A549 (cell line): ENCODE data around the gene GRK5. TPM values are rescaled to one million over a fixed set of nuclear protein-coding genes. Genes with fewer than 3 reads are reported as not detected.
A peak's percentile ranks its signal among the peaks of the same experiment; 100 is the strongest.

Experiments
- ATAC-seq, 2 experiments: fragments of 200-7000 bp in 1 of 2; fragments of >200 bp in 1 of 2; cut with Nextera tagmentation in 1 of 2; cut with Tn5 transposase in 1 of 2; 3 replicates each; pipeline versions ENCODE4 v1.8.0 to v1.9.1; 2018 to 2020; ENCODE audit warnings: mild to moderate bottlenecking in 1 of 2, moderate library complexity in 1 of 2
- CTCF ChIA-PET: fragments of 300-600 bp; sonication (Branson Sonifier 250); formaldehyde crosslinking; extraction: SDS; loops from one replicate; lab custom pipeline; 2021; ENCODE audit warnings: antibody characterized with exemption, inconsistent platforms; lab: Yijun Ruan, JAX
- POLR2A ChIA-PET: fragments of 350-600 bp; formaldehyde crosslinking; extraction: SDS; loops from one replicate; lab custom pipeline; 2021; ENCODE audit warnings: antibody characterized with exemption, inconsistent platforms; lab: Yijun Ruan, JAX
- DNase-seq, 2 experiments: peaks; one replicate each; pipeline versions ENCODE4 v3.0.0 to v3.0.0-alpha.2; 2011 to 2016; ENCODE audit warnings: low read depth in 1 of 2, low spot score in 1 of 2
- FAIRE-seq: peaks from 2 replicates; lab custom pipeline; 2011; peaks lifted over from hg19 to GRCh38; lab: Jason Lieb, UNC
- H3K27ac ChIP-seq, 2 experiments: fragments of >200 bp; sonication (Bioruptor Twin); formaldehyde crosslinking; 3 replicates each; pipeline ENCODE4 v1.5.1; 2016 to 2017
- H3K4me1 ChIP-seq: fragments of >200 bp; sonication (Bioruptor Twin); formaldehyde crosslinking; 3 replicates; pipeline ENCODE4 v1.6.1; 2016
- H3K4me2 ChIP-seq: fragments of >200 bp; sonication (Bioruptor Twin); formaldehyde crosslinking; 3 replicates; pipeline ENCODE4 v1.6.1; 2016
- H3K4me3 ChIP-seq: fragments of >200 bp; sonication (Bioruptor Twin); formaldehyde crosslinking; 3 replicates; pipeline ENCODE4 v1.5.1; 2016
- H3K9me3 ChIP-seq: fragments of >200 bp; sonication (Bioruptor Twin); formaldehyde crosslinking; 3 replicates; pipeline ENCODE4 v1.6.1; 2016
- BHLHE40 ChIP-seq: IDR thresholded peaks from 2 replicates; pipeline ENCODE4 v1.6.1; 2012; ENCODE audit warnings: low read depth, low read length, inconsistent platforms
- CBX2 ChIP-seq: fragments of 200-600 bp; sonication (generic); IDR thresholded peaks from 2 replicates; pipeline ENCODE4 v1.6.1; 2016; ENCODE audit warnings: low read depth, mild to moderate bottlenecking, borderline replicate concordance
- EHF ChIP-seq: fragments of 250-450 bp; sonication (Bioruptor Pico); IDR thresholded peaks from 2 replicates; pipeline ENCODE4 v1.5.0; 2020; ENCODE audit warnings: mild to moderate bottlenecking
- EHMT2 ChIP-seq: fragments of 200-600 bp; sonication (generic); IDR thresholded peaks from 2 replicates; pipeline ENCODE4 v1.6.1; 2016; ENCODE audit warnings: antibody characterized with exemption, low read depth, mild to moderate bottlenecking, moderate library complexity
- FOSL2 ChIP-seq, 2 experiments: fragments of 450-650 bp in 1 of 2; fragments of >200 bp in 1 of 2; sonication (Bioruptor Twin) in 1 of 2; formaldehyde crosslinking; IDR thresholded peaks; 2 replicates each; pipeline versions ENCODE4 v1.5.0 to v1.6.1; 2016 to 2020; ENCODE audit warnings: mild to moderate bottlenecking in 1 of 2, moderate library complexity in 1 of 2
- HOXA7 ChIP-seq: fragments of 250-450 bp; sonication (Bioruptor Pico); IDR thresholded peaks from 2 replicates; pipeline ENCODE4 v1.5.0; 2020; ENCODE audit warnings: mild to moderate bottlenecking, moderate library complexity
- HOXB13 ChIP-seq: fragments of 250-450 bp; sonication (Bioruptor Pico); IDR thresholded peaks from 2 replicates; pipeline ENCODE4 v1.5.0; 2020; ENCODE audit warnings: low read depth, mild to moderate bottlenecking, moderate library complexity
- HOXB5 ChIP-seq: fragments of 250-450 bp; sonication (Bioruptor Pico); IDR thresholded peaks from 2 replicates; pipeline ENCODE4 v1.5.0; 2020; ENCODE audit warnings: mild to moderate bottlenecking, moderate library complexity
- JUNB ChIP-seq: fragments of >200 bp; sonication (Bioruptor Twin); formaldehyde crosslinking; IDR thresholded peaks from 2 replicates; pipeline ENCODE4 v1.6.1; 2016
- KDM1A ChIP-seq: fragments of 200-600 bp; sonication (generic); IDR thresholded peaks from 2 replicates; pipeline ENCODE4 v1.6.1; 2016; ENCODE audit warnings: low read depth, mild to moderate bottlenecking
- KDM5A ChIP-seq: fragments of 200-600 bp; sonication (generic); IDR thresholded peaks from 2 replicates; pipeline ENCODE4 v1.6.1; 2016; ENCODE audit warnings: antibody characterized with exemption, mild to moderate bottlenecking
- MAFK ChIP-seq: fragments of 450-650 bp; IDR thresholded peaks from 2 replicates; pipeline ENCODE4 v1.6.1; 2014; ENCODE audit not compliant: partially characterized antibody
- MAZ ChIP-seq: fragments of 150-350 bp; IDR thresholded peaks from 2 replicates; pipeline ENCODE4 v1.6.1; 2014; ENCODE audit warnings: antibody characterized with exemption, low read depth, low read length, borderline replicate concordance
- POLR2A ChIP-seq: IDR thresholded peaks from 2 replicates; pipeline ENCODE4 v1.6.1; 2012; ENCODE audit warnings: mild to moderate bottlenecking, low read length
- RARB ChIP-seq: fragments of 250-450 bp; sonication (Bioruptor Pico); IDR thresholded peaks from 2 replicates; pipeline ENCODE4 v1.8.0; 2021; ENCODE audit warnings: mild to moderate bottlenecking, moderate library complexity
- RFX5 ChIP-seq: fragments of 450-650 bp; IDR thresholded peaks from 2 replicates; pipeline ENCODE4 v1.7.1; 2014; ENCODE audit warnings: antibody characterized with exemption, mild to moderate bottlenecking, moderate library complexity
- TFCP2L1 ChIP-seq: fragments of 250-450 bp; sonication (Bioruptor Pico); IDR thresholded peaks from 2 replicates; pipeline ENCODE4 v1.5.0; 2021; ENCODE audit warnings: mild to moderate bottlenecking
- TP53 ChIP-seq: fragments of 250-450 bp; sonication (Bioruptor Pico); IDR thresholded peaks from 2 replicates; pipeline ENCODE4 v1.5.0; 2021; ENCODE audit warnings: mild to moderate bottlenecking, moderate library complexity
- ZFP36 ChIP-seq: fragments of 450-650 bp; IDR thresholded peaks from 2 replicates; pipeline ENCODE4 v1.6.1; 2014; ENCODE audit warnings: borderline replicate concordance; ENCODE audit not compliant: partially characterized antibody
- WGBS: methylation state at CpG from one replicate; pipeline ENCODE4 v1.1.6; 2017; ENCODE audit errors: missing lambda C conversion rate; 5-methylcytosine and 5-hydroxymethylcytosine counted together
- polyA plus RNA-seq, 4 experiments: library from polyadenylated mRNA; depleted of rRNA in 3 of 4; stranded (reverse); fragments of >200 nt; fragmentation: RNase III in 1 of 4; extraction: RNeasy Plus Mini Kit Qiagen cat#74134 plus additional on column Dnase treatment in 1 of 4; gene quantifications; 2 replicates in 3 of 4; 3 replicates in 1 of 4; pipeline ENCODE4 v1.2.3, GENCODE V29; 2011 to 2017
- TF ChIP-seq, protein P1 (sequence below): fragments of 200-600 bp; sonication (generic); IDR thresholded peaks from 2 replicates; pipeline ENCODE4 v1.6.1; 2016; ENCODE audit warnings: antibody characterized with exemption, mild to moderate bottlenecking, moderate library complexity
- TF ChIP-seq, protein P2 (sequence below): fragments of >200 bp; sonication (Bioruptor Twin); formaldehyde crosslinking; IDR thresholded peaks from 3 replicates; pipeline ENCODE4 v1.5.1; 2016
- TF ChIP-seq, protein P3 (sequence below): IDR thresholded peaks from 2 replicates; pipeline ENCODE4 v1.6.1; 2012
- TF ChIP-seq, protein P4 (sequence below): fragments of 250-450 bp; sonication (Bioruptor Pico); IDR thresholded peaks from 2 replicates; pipeline ENCODE4 v1.5.0; 2021; ENCODE audit warnings: mild to moderate bottlenecking, moderate library complexity, borderline replicate concordance

The GRK5 gene
- polyA plus RNA-seq, 2 of the 4 experiments (the other 2 are of a cell fraction), result 5.0 to 7.9 TPM

DNA sequence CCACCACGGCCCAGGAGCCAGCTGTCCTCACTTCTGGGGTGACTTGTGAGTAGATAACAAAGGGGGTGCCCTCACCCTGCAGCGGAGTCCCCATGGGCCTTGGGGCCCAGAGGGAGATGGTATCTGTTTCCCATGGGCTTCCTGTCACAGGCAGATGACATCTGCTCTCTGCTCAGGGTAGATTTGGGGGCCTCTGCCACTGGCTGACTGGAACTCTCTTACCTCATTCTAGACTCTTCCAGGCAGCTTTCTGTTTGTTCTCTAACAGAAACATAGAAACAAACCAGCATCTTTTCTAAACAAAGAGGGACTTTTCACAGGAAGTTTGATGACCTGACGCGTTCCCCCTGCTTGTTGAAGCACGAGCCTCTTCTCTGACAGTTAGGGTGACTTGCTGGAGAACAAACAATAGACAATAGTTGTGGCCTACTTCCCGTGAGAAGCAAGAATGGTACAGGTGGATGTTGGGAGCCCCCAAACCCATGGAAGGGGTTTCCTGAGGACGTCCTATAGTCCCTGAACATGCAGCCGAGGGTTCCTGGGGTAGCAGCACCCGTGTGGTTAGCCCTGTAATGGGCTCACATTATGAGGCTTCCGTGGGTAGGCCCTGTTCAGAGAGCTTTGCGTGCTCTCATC lies 61.6 kb downstream of the GRK5 start:
- Histone ChIP-seq H3K4me2 (no peak overlapping the region), H3K27ac (peak overlapping the region; percentile 5 to 17; a peak in 3 of 6 replicates), H3K9me3 (no peaks in the 10 kb centered on the region), H3K4me1 (peaks cover 35% of the 10 kb centered on the region), H3K4me3 (no peak overlapping the region)
- DNase-seq (no peak), FAIRE-seq (no peak), ATAC-seq (no peak)
- CTCF ChIA-PET, result interaction anchor here (1.4 to 2.1 kb wide), 3 partner anchors 19 to 70 kb away, joined by 3 to 7 read pairs (median 6); no protein-coding TSS in a partner anchor
- no peak for TF ChIP-seq TFCP2L1 (CRISPR knock-in tag)
- no peak for TF ChIP-seq JUNB
- no peak for TF ChIP-seq HOXB13
- TF ChIP-seq KDM5A, result no peak
- no peak for TF ChIP-seq TP53
- TF ChIP-seq EHF (CRISPR knock-in tag), result no peak
- TF ChIP-seq, protein P1, sequence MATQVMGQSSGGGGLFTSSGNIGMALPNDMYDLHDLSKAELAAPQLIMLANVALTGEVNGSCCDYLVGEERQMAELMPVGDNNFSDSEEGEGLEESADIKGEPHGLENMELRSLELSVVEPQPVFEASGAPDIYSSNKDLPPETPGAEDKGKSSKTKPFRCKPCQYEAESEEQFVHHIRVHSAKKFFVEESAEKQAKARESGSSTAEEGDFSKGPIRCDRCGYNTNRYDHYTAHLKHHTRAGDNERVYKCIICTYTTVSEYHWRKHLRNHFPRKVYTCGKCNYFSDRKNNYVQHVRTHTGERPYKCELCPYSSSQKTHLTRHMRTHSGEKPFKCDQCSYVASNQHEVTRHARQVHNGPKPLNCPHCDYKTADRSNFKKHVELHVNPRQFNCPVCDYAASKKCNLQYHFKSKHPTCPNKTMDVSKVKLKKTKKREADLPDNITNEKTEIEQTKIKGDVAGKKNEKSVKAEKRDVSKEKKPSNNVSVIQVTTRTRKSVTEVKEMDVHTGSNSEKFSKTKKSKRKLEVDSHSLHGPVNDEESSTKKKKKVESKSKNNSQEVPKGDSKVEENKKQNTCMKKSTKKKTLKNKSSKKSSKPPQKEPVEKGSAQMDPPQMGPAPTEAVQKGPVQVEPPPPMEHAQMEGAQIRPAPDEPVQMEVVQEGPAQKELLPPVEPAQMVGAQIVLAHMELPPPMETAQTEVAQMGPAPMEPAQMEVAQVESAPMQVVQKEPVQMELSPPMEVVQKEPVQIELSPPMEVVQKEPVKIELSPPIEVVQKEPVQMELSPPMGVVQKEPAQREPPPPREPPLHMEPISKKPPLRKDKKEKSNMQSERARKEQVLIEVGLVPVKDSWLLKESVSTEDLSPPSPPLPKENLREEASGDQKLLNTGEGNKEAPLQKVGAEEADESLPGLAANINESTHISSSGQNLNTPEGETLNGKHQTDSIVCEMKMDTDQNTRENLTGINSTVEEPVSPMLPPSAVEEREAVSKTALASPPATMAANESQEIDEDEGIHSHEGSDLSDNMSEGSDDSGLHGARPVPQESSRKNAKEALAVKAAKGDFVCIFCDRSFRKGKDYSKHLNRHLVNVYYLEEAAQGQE, result no peak
- no peak for TF ChIP-seq CBX2
- TF ChIP-seq HOXB5 (CRISPR knock-in tag), result no peak
- TF ChIP-seq ZFP36, result no peak
- no peak for TF ChIP-seq MAZ
- TF ChIP-seq RFX5, result no peak
- TF ChIP-seq, protein P2, sequence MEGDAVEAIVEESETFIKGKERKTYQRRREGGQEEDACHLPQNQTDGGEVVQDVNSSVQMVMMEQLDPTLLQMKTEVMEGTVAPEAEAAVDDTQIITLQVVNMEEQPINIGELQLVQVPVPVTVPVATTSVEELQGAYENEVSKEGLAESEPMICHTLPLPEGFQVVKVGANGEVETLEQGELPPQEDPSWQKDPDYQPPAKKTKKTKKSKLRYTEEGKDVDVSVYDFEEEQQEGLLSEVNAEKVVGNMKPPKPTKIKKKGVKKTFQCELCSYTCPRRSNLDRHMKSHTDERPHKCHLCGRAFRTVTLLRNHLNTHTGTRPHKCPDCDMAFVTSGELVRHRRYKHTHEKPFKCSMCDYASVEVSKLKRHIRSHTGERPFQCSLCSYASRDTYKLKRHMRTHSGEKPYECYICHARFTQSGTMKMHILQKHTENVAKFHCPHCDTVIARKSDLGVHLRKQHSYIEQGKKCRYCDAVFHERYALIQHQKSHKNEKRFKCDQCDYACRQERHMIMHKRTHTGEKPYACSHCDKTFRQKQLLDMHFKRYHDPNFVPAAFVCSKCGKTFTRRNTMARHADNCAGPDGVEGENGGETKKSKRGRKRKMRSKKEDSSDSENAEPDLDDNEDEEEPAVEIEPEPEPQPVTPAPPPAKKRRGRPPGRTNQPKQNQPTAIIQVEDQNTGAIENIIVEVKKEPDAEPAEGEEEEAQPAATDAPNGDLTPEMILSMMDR, result no peak
- no peak for TF ChIP-seq FOSL2 (IDR thresholded peaks at IDR 0.05)
- no peak for TF ChIP-seq FOSL2 (CRISPR knock-in tag; IDR thresholded peaks at IDR 0.05)
- TF ChIP-seq, protein P3, sequence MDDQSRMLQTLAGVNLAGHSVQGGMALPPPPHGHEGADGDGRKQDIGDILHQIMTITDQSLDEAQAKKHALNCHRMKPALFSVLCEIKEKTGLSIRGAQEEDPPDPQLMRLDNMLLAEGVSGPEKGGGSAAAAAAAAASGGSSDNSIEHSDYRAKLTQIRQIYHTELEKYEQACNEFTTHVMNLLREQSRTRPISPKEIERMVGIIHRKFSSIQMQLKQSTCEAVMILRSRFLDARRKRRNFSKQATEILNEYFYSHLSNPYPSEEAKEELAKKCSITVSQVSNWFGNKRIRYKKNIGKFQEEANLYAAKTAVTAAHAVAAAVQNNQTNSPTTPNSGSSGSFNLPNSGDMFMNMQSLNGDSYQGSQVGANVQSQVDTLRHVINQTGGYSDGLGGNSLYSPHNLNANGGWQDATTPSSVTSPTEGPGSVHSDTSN, result no peak
- TF ChIP-seq POLR2A, result no peak
- TF ChIP-seq HOXA7 (CRISPR knock-in tag), result no peak
- TF ChIP-seq RARB (CRISPR knock-in tag), result no peak
- TF ChIP-seq KDM1A, result no peak
- WGBS, result 73% methylated on average over 11 of the region's 11 CpGs
- POLR2A ChIA-PET, result no interaction called here

DNA sequence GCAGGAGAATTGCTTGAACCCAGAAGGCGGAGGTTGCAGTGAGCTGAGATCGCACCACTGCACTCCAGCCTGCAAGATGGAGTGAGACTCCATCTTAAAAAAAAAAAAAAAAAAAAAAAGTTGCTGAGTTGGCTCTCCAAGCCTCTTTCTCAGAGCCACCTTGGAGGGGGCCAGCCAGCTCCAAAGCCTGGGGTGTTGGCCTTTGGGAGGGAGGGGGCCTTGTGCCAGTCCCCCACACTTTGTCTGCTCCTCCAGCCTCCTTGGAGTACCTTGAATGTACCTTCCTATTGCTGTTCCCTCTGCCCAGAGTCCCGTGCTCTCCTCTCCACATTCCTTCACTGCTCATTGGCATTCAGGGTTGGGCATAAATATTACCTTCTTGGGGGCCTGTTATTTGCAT lies 62.4 kb downstream of the GRK5 start:
- POLR2A ChIA-PET, result no interaction called here
- TF ChIP-seq, protein P4, sequence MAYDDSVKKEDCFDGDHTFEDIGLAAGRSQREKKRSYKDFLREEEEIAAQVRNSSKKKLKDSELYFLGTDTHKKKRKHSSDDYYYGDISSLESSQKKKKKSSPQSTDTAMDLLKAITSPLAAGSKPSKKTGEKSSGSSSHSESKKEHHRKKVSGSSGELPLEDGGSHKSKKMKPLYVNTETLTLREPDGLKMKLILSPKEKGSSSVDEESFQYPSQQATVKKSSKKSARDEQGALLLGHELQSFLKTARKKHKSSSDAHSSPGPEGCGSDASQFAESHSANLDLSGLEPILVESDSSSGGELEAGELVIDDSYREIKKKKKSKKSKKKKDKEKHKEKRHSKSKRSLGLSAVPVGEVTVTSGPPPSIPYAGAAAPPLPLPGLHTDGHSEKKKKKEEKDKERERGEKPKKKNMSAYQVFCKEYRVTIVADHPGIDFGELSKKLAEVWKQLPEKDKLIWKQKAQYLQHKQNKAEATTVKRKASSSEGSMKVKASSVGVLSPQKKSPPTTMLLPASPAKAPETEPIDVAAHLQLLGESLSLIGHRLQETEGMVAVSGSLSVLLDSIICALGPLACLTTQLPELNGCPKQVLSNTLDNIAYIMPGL (CRISPR knock-in tag), result no peak
- TF ChIP-seq BHLHE40, result no peak
- no peak for TF ChIP-seq ZFP36
- TF ChIP-seq, protein P3, result no peak
- TF ChIP-seq MAFK, result peak; percentile 37
- TF ChIP-seq EHMT2, result no peak
- no peak for DNase-seq
- WGBS, result 98% methylated on average over 3 of the region's 3 CpGs
- peaks cover 30% of the 10 kb centered on the region for H3K4me1 ChIP-seq
- FAIRE-seq, result no peak
- H3K27ac ChIP-seq, result peak overlapping the region in 1 of 2 experiments; percentile 33; a peak in 2 of 6 replicates
- CTCF ChIA-PET, result interaction anchor here (1.6 kb wide), 1 partner anchor 20 kb away, joined by 8 read pairs; no protein-coding TSS in a partner anchor
- ATAC-seq, result no peak
- no peak overlapping the region for H3K4me3 ChIP-seq
- no peaks in the 10 kb centered on the region for H3K9me3 ChIP-seq
- no peak overlapping the region; the same call in 2 of the 3 replicates for H3K4me2 ChIP-seq
